Measurements from ENCODE around the gene FCSK.
"Not testable (repeated sequence)": the region's sequence is repeated elsewhere in the genome, so short reads cannot be mapped to it uniquely, and the experiment has no call there.

FCSK gene

GRCh38 chr16:70522216-70523075, 68.1 kb downstream of the FCSK start:
- in situ Hi-C loops (cut with MboI; ENCODE audit: low sequenced_read_pairs), result no loop called here

- in situ Hi-C loops (cut with MboI; ENCODE audit: low sequenced_read_pairs), result no loop called here
Measured at GRCh38 chr16:70523076-70523742, 68.8 kb downstream of the FCSK start, which contains the start of gene COG4. Gene COG4 (minus strand): TSS chr16:70523554. CDS start chr16:70523543, 11 bp downstream.

DNA sequence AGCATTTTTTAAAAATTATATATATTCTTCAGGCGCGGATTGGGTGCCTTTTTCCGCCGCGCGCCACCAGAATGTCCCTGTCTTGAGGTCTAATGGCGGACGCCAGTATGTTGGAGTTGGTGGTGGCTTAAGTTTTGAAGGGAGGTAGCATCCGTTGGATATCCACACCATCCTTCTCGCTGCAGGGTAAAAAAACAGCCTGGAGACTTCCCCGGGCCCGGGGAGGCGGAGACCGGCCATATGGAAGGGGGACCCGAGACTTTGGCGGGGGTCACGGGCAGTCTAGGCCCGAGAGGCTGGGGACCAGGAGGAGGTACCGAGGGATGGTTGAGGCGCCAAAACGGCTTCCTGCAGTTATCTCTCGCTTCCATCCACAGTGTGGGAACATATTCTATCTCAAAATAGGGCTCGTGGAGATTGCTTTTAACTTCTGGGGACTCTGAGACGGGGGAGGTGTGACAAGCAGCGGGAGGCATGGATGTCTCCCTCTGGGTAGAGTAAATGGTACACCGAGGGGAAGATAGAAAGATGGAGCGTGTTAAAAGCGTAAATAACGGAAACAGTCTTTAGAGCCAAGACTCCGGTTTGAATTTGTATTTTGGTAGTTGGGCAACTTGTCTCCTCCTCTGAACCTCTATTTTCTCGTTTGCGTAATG, 69.5 kb downstream of the FCSK start, which contains the start of gene SF3B3:
Gene SF3B3 (plus strand): TSS at position 74 of the 656 bp plus-strand sequence. CDS start 2,841 bp downstream, outside the sequence.
- in situ Hi-C loops (cut with MboI; ENCODE audit: low sequenced_read_pairs), result no loop called here

DNA sequence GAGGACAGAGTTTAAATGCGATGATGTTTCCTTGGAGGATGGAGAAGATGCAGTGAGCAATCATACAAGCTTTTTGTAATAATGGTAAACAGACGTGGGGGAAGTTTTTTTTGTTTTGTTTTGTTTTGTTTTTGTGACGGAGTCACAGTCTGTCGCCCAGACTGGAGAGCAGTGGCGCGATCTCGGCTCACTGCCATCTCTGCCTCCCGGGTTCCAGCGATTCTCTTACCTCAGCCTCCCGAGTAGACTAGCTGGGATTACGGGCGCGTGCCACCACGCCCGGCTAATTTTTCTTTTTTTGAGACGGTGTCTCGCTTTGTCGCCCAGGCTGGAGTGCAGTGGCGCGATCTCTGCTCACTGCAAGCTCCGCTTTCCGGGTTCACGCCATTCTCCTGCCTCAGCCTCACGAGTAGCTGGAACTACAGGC, 70.0 kb downstream of the FCSK start:
- in situ Hi-C loops (cut with MboI; ENCODE audit: low sequenced_read_pairs), result not testable (repeated sequence)

DNA sequence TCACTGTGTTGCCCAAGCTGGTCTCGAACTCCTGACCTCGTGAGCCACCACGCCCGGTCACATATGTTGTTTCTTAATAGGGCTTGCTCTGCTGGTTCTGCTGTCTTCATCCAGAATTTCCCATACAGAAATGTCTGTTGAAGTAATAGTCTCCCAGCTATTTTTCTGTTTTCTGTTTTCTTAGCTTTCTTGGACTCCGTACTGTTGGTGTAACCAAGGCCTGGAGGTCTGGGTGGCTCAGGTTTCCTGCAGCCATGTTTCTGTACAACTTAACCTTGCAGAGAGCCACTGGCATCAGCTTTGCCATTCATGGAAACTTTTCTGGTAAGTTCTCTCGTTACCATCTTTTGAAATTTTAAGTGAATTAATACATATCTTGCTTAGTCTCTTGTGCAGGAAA, 72.0 kb downstream of the FCSK start:
- in situ Hi-C loops (cut with MboI; ENCODE audit: low sequenced_read_pairs), result no loop called here

DNA sequence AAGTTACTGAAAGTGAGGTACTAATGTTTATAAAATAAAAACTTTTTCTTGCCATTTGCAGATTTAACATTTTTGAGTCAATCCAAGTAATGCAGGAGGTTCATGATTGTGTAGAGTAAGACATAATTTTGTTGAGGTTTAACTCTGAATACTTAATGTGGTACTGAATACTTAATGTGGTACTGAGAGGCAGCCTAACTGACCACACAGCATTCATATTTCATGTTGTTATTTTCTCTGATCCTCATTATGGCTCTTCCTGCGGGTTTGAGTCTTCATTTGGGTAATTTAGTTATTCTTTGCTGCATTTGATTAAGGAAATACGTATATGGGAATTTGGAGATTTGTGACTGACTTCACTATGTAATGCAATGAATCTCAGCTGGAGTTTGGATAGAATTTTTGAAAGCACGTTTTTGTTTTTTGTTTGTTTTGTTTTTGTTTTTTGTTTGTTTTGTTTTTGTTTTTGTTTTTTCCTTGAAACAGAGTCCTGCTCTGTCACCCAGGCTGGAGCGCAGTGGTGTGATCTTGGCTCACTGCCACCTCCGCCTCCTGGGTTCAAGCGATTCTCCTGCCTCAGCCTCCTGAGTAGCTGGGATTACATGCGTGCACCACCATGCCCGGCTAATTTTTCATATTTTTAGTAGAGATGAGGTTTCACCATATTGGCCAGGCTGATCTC, 73.1 kb downstream of the FCSK start:
- in situ Hi-C loops (cut with MboI; ENCODE audit: low sequenced_read_pairs), result no loop called here

- in situ Hi-C loops (cut with MboI; ENCODE audit: low sequenced_read_pairs), result no loop called here
Measured at GRCh38 chr16:70529051-70529777, 74.8 kb downstream of the FCSK start.
